Measurements from ENCODE around the gene ISG15.
A peak's percentile ranks its signal among the peaks of the same experiment; 100 is the strongest.
"Not testable (repeated sequence)": the region's sequence is repeated elsewhere in the genome, so short reads cannot be mapped to it uniquely, and the experiment has no call there.

The ISG15 gene

DNA sequence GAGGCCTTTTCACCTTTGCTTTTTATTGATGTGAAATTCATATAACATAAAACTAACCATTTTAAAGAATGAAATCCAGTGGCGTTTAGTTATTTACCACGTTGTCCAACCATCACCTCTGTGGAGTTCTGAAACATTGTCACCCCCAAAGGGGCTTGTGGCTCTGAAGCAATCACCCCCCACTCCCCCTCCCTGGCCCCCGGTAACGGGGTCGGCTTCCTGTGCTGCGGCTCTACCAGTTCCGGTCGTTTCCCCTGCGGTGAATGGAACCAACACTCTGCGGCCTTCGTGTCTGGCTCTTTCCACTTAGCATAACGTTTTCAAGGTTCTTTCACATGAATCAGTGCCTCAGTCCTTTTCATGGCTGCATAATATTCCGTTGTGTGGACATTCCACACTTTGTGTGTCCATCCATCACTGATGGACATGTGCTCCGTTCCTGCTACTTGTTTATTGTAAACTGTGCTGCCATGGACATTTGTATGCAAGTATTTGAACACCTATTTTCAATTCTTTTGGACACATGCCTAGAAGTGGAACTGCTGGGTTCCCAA, 1.8 kb upstream of the ISG15 start:
- TF ChIP-seq CTCF (conservative IDR thresholded peaks at IDR 0.05; ENCODE audit: low read length) (no peak), EZH2phosphoT487 (IDR thresholded peaks at IDR 0.05; ENCODE audit: borderline replicate concordance) (no peak)
- Histone ChIP-seq H3K9me2 (replicated peaks; ENCODE audit: low read depth, low read length) (no peaks in the 10 kb centered on the region), H3K36me3 (ENCODE audit: insufficient read depth, low read length) (no peaks in the 10 kb centered on the region), H3K27me3 (ENCODE audit: insufficient read depth, low read length, poor library complexity, severe bottlenecking) (no peaks in the 10 kb centered on the region), H3K9ac (ENCODE audit: low read depth, low read length, poor library complexity, severe bottlenecking) (no peak overlapping the region), H3K9me3 (ENCODE audit: insufficient read depth, low read depth, low read length) (no peaks in the 10 kb centered on the region), H3K4me2 (ENCODE audit: low read depth, low read length, poor library complexity, severe bottlenecking) (no peak overlapping the region), H3K4me1 (ENCODE audit: insufficient read depth, low read length, poor library complexity, severe bottlenecking) (peaks cover 30% of the 10 kb centered on the region), H3F3A (ENCODE audit: low read depth) (no peaks in the 10 kb centered on the region), H4K20me1 (ENCODE audit: insufficient read depth, low read length, poor library complexity, severe bottlenecking) (no peaks in the 10 kb centered on the region), H3K79me2 (ENCODE audit: insufficient read depth, low read length) (peaks cover 5% of the 10 kb centered on the region), H2AFZ (ENCODE audit: low read length) (no peak overlapping the region), H3K4me3 (ENCODE audit: low read length, poor library complexity, severe bottlenecking) (no peak overlapping the region)

DNA sequence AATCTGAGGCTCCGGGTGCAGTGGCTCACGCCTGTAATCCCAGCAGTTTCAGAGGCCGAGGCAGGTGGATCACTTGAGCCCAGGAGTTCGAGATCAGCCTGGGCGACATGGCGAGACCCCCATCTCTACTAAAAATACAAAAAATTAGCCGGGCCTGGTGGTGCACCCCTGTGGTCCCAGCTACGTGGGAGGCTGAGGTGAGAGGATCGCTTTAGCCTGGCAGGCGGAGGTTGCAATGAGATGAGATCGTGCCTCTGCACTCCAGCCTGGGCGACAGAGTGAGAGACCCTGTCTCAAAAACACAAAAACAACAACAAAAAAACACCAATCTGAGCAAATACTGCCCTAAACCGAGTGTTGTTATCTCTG, 577 bp upstream of the ISG15 start:
- H4K20me1 ChIP-seq (ENCODE audit: insufficient read depth, low read length, poor library complexity, severe bottlenecking); H3K9me2 ChIP-seq (replicated peaks; ENCODE audit: low read depth, low read length); H3K36me3 ChIP-seq (ENCODE audit: insufficient read depth, low read length); H3F3A ChIP-seq (ENCODE audit: low read depth); H3K9me3 ChIP-seq (ENCODE audit: insufficient read depth, low read depth, low read length); H3K79me2 ChIP-seq (ENCODE audit: insufficient read depth, low read length); H3K27me3 ChIP-seq (ENCODE audit: insufficient read depth, low read length, poor library complexity, severe bottlenecking): not testable (repeated sequence)
- Histone ChIP-seq H3K4me3 (ENCODE audit: low read length, poor library complexity, severe bottlenecking) (peak overlapping the region; percentile 77), H3K9ac (ENCODE audit: low read depth, low read length, poor library complexity, severe bottlenecking) (peak overlapping the region; percentile 80), H3K4me1 (ENCODE audit: insufficient read depth, low read length, poor library complexity, severe bottlenecking) (peaks cover 27% of the 10 kb centered on the region), H3K4me2 (ENCODE audit: low read depth, low read length, poor library complexity, severe bottlenecking) (peak overlapping the region; percentile 92), H2AFZ (ENCODE audit: low read length) (peak overlapping the region; percentile 72)

GRCh38 chr1:1013922-1014648, 788 bp downstream of the ISG15 start:
- peak overlapping the region; percentile 77 for H3K4me3 ChIP-seq (ENCODE audit: low read length, poor library complexity, severe bottlenecking)
- peaks cover 27% of the 10 kb centered on the region for H3K4me1 ChIP-seq (ENCODE audit: insufficient read depth, low read length, poor library complexity, severe bottlenecking)
- no peaks in the 10 kb centered on the region for H3K36me3 ChIP-seq (ENCODE audit: insufficient read depth, low read length)
- peak overlapping the region; percentile 80 for H3K9ac ChIP-seq (ENCODE audit: low read depth, low read length, poor library complexity, severe bottlenecking)
- TF ChIP-seq CTCF (conservative IDR thresholded peaks at IDR 0.05; ENCODE audit: low read length) (no peak), EZH2phosphoT487 (IDR thresholded peaks at IDR 0.05; ENCODE audit: borderline replicate concordance) (no peak)
- no peaks in the 10 kb centered on the region for H3K27me3 ChIP-seq (ENCODE audit: insufficient read depth, low read length, poor library complexity, severe bottlenecking)
- peaks cover 5% of the 10 kb centered on the region for H3K79me2 ChIP-seq (ENCODE audit: insufficient read depth, low read length)
- no peaks in the 10 kb centered on the region for H3K9me3 ChIP-seq (ENCODE audit: insufficient read depth, low read depth, low read length)
- H3K4me2 ChIP-seq (ENCODE audit: low read depth, low read length, poor library complexity, severe bottlenecking) = peak overlapping the region; percentile 92
- H3F3A ChIP-seq (ENCODE audit: low read depth) = no peaks in the 10 kb centered on the region
- peak overlapping the region; percentile 27; the same call in 1 of the 2 replicates for H2AFZ ChIP-seq (ENCODE audit: low read length)
- no peaks in the 10 kb centered on the region for H4K20me1 ChIP-seq (ENCODE audit: insufficient read depth, low read length, poor library complexity, severe bottlenecking)
- H3K9me2 ChIP-seq (replicated peaks; ENCODE audit: low read depth, low read length) = no peaks in the 10 kb centered on the region

Measured in Loucy (cell line).